ENCODE results near the gene PTPN6.

DNA sequence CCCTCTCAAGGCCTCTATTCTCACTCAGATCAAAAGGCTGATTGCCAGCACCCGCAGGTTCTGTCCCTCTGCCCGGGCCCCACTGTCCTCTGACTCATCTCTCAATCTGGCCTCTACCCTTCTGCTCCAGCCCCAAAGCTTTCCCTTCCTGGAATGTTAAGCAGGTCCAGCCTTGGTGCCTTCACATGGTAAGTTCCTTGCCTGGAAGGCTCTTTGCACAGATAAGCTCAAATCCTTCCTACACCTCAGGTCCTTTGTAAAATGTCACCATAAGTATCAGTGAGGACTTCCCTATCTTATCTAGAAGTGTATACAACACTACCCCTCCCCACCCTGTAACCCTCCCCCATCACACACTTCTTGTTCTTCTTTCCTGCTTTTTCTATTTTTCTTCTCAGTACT is 44.9 kb downstream of the PTPN6 start:
- TF ChIP-seq, protein P1, sequence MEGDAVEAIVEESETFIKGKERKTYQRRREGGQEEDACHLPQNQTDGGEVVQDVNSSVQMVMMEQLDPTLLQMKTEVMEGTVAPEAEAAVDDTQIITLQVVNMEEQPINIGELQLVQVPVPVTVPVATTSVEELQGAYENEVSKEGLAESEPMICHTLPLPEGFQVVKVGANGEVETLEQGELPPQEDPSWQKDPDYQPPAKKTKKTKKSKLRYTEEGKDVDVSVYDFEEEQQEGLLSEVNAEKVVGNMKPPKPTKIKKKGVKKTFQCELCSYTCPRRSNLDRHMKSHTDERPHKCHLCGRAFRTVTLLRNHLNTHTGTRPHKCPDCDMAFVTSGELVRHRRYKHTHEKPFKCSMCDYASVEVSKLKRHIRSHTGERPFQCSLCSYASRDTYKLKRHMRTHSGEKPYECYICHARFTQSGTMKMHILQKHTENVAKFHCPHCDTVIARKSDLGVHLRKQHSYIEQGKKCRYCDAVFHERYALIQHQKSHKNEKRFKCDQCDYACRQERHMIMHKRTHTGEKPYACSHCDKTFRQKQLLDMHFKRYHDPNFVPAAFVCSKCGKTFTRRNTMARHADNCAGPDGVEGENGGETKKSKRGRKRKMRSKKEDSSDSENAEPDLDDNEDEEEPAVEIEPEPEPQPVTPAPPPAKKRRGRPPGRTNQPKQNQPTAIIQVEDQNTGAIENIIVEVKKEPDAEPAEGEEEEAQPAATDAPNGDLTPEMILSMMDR (IDR thresholded peaks at IDR 0.05; ENCODE audit: insufficient read depth, low read length), result no peak
- TF ChIP-seq, protein P2, sequence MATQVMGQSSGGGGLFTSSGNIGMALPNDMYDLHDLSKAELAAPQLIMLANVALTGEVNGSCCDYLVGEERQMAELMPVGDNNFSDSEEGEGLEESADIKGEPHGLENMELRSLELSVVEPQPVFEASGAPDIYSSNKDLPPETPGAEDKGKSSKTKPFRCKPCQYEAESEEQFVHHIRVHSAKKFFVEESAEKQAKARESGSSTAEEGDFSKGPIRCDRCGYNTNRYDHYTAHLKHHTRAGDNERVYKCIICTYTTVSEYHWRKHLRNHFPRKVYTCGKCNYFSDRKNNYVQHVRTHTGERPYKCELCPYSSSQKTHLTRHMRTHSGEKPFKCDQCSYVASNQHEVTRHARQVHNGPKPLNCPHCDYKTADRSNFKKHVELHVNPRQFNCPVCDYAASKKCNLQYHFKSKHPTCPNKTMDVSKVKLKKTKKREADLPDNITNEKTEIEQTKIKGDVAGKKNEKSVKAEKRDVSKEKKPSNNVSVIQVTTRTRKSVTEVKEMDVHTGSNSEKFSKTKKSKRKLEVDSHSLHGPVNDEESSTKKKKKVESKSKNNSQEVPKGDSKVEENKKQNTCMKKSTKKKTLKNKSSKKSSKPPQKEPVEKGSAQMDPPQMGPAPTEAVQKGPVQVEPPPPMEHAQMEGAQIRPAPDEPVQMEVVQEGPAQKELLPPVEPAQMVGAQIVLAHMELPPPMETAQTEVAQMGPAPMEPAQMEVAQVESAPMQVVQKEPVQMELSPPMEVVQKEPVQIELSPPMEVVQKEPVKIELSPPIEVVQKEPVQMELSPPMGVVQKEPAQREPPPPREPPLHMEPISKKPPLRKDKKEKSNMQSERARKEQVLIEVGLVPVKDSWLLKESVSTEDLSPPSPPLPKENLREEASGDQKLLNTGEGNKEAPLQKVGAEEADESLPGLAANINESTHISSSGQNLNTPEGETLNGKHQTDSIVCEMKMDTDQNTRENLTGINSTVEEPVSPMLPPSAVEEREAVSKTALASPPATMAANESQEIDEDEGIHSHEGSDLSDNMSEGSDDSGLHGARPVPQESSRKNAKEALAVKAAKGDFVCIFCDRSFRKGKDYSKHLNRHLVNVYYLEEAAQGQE (IDR thresholded peaks at IDR 0.05; ENCODE audit: insufficient replicate concordance, low read depth), result no peak
